ENCODE results near the gene OSBPL8. TPM values are rescaled to one million over a fixed set of nuclear protein-coding genes. Genes with fewer than 3 reads are reported as not detected.
A peak's percentile ranks its signal among the peaks of the same experiment; 100 is the strongest.

Gene OSBPL8
- total RNA-seq, 4 donors from 2014 or later = 39.0 to 69.3 (median 49.0) TPM

- no peak for TF ChIP-seq POLR2A (IDR thresholded peaks at IDR 0.05)
- no peak for TF ChIP-seq CTCF (IDR thresholded peaks at IDR 0.05)
- no peak overlapping the region for H3K27ac ChIP-seq
- H3K36me3 ChIP-seq = no peaks in the 10 kb centered on the region
These were observed 26.2 kb downstream of the OSBPL8 start for GRCh38 chr12:76533331-76533730.

DNA sequence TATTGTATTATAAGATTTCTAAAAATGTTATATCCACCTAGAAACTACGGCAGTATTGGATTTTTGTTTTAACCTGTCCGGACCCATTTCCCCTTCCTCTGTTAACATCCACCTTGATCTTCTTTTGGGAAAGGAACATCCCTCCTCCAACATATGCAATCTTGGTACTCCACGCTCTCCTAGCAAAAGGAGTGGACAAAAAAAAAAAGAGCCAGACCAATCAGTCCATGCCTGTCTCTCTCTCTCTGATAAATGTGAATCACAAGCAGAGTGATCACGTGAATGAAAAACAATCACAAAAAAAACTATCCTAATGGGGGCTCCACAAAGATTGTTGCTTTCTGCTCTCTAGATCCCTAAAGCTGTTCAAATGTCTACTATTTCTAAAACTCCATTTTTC is 27.1 kb downstream of the OSBPL8 start:
- H3K4me3 ChIP-seq = no peak overlapping the region
- H3K27me3 ChIP-seq = no peaks in the 10 kb centered on the region
- TF ChIP-seq POLR2A (IDR thresholded peaks at IDR 0.05) (no peak), CTCF (IDR thresholded peaks at IDR 0.05) (no peak)
- no peaks in the 10 kb centered on the region for H3K36me3 ChIP-seq
- H3K4me1 ChIP-seq = peaks cover 0 to 34% (median 0%) of the 10 kb centered on the region in 4 donors
- H3K9me3 ChIP-seq = no peaks in the 10 kb centered on the region
- DNase-seq = no peak
- no peak overlapping the region for H3K27ac ChIP-seq

More at GRCh38 chr12:76533331-76533730, 26.2 kb downstream of the OSBPL8 start:
- Histone ChIP-seq H3K4me3 (no peak overlapping the region), H3K4me1 (peaks cover 0 to 34% (median under 1%) of the 10 kb centered on the region in 4 donors), H3K9me3 (no peaks in the 10 kb centered on the region), H3K27me3 (no peaks in the 10 kb centered on the region)
- no peak for DNase-seq

- Histone ChIP-seq H3K27me3 (no peaks in the 10 kb centered on the region), H3K9me3 (no peaks in the 10 kb centered on the region), H3K27ac (peak overlapping the region in 2 of 4 donors; percentile 43 to 67), H3K4me3 (no peak overlapping the region), H3K4me1 (peaks cover 0 to 26% (median 0%) of the 10 kb centered on the region in 4 donors), H3K36me3 (no peaks in the 10 kb centered on the region)
- DNase-seq = no peak
- TF ChIP-seq POLR2A (IDR thresholded peaks at IDR 0.05) (no peak), CTCF (IDR thresholded peaks at IDR 0.05) (no peak)
These were observed 28.5 kb downstream of the OSBPL8 start for GRCh38 chr12:76531056-76531455.

GRCh38 chr12:76530516-76530915 is 29.1 kb downstream of the OSBPL8 start:
- Histone ChIP-seq H3K27me3 (no peaks in the 10 kb centered on the region), H3K36me3 (no peaks in the 10 kb centered on the region), H3K27ac (peak overlapping the region in 2 of 4 donors; percentile 43 to 67), H3K4me1 (peaks cover 0 to 26% (median 0%) of the 10 kb centered on the region in 4 donors), H3K4me3 (no peak overlapping the region), H3K9me3 (no peaks in the 10 kb centered on the region)
- no peak for TF ChIP-seq CTCF (IDR thresholded peaks at IDR 0.05)
- no peak for TF ChIP-seq POLR2A (IDR thresholded peaks at IDR 0.05)
- DNase-seq = no peak

- no peak for TF ChIP-seq POLR2A (IDR thresholded peaks at IDR 0.05)
- TF ChIP-seq CTCF (IDR thresholded peaks at IDR 0.05) = no peak
- H3K27ac ChIP-seq = no peak overlapping the region
- DNase-seq = no peak
- H3K36me3 ChIP-seq = no peaks in the 10 kb centered on the region
- no peaks in the 10 kb centered on the region for H3K27me3 ChIP-seq
- H3K9me3 ChIP-seq = no peaks in the 10 kb centered on the region
- H3K4me1 ChIP-seq = peaks cover 0 to 26% (median 0%) of the 10 kb centered on the region in 4 donors
- no peak overlapping the region for H3K4me3 ChIP-seq
These were observed 30.2 kb downstream of the OSBPL8 start for GRCh38 chr12:76529226-76529918.

Measured in Peyer's patch (tissue), 4 donors.